Sigmoid colon (tissue), 7 donors: ENCODE data around the gene MED25. TPM values are rescaled to one million over a fixed set of nuclear protein-coding genes. Genes with fewer than 3 reads are reported as not detected.

Source experiments
- DNase-seq: peaks from one replicate; pipeline ENCODE4 v3.0.0-alpha.2; 2019
- H3K27ac ChIP-seq, 4 donors: fragments of 200-600 bp; sonication (generic); one replicate each; pipeline ENCODE4 v1.5.1; 2016 to 2019; ENCODE audit warnings: mild to moderate bottlenecking in 1 of 4
- H3K27me3 ChIP-seq, 3 donors: fragments of 200-600 bp; sonication (generic); one replicate each; pipeline ENCODE4 v1.5.1; 2019; ENCODE audit warnings: mild to moderate bottlenecking in 1 of 3
- H3K36me3 ChIP-seq, 4 donors: fragments of 200-600 bp; sonication (generic); one replicate each; pipeline ENCODE4 v1.5.1; 2016 to 2019
- H3K4me1 ChIP-seq, 4 donors: fragments of 200-600 bp; sonication (generic); one replicate each; pipeline ENCODE4 v1.5.1; 2017 to 2019
- H3K4me3 ChIP-seq, 4 donors: fragments of 200-600 bp; sonication (generic); one replicate each; pipeline ENCODE4 v1.5.1; 2017 to 2019; ENCODE audit warnings: mild to moderate bottlenecking in 2 of 4, moderate library complexity in 1 of 4
- H3K9me3 ChIP-seq, 4 donors: fragments of 200-600 bp in 3 of 4; sonication (generic) in 3 of 4; one replicate each; pipeline versions ENCODE4 v1.5.1 to v1.6.1; 2013 to 2019
- EP300 ChIP-seq, 4 donors: sonication (generic); formaldehyde crosslinking; IDR thresholded peaks; one replicate each; pipeline ENCODE4 v1.6.1; 2017; ENCODE audit warnings: antibody characterized with exemption in 4 of 4
- POLR2A ChIP-seq, 2 donors: fragments of 450-650 bp; IDR thresholded peaks; one replicate each; pipeline ENCODE4 v1.6.1; 2016; ENCODE audit warnings: antibody characterized with exemption in 2 of 2, mild to moderate bottlenecking in 2 of 2, moderate library complexity in 2 of 2
- POLR2AphosphoS5 ChIP-seq, 4 donors: sonication (generic); formaldehyde crosslinking; IDR thresholded peaks; one replicate each; pipeline ENCODE4 v1.6.1; 2017; ENCODE audit warnings: antibody characterized with exemption in 4 of 4
- WGBS, 2 donors: extraction: QIAGEN DNeasy Blood & Tissue Kit; methylation state at CpG; one replicate each; pipeline ENCODE4 v1.1.7; 2013; 5-methylcytosine and 5-hydroxymethylcytosine counted together
- intact Hi-C: fragments of 100-400 bp; cut with DNase I; formaldehyde crosslinking; loops from one replicate; pipeline ENCODE4 v1.15.1; 2023
- polyA plus RNA-seq, 3 donors: library from polyadenylated mRNA; stranded (reverse); fragments of 200-250 nt; gene quantifications; one replicate each; pipeline ENCODE4 v1.2.3, GENCODE V29; 2013
- total RNA-seq, 4 donors: library from RNA; depleted of rRNA; stranded (reverse); fragments of >200 nt; gene quantifications; one replicate each; pipeline ENCODE4 v1.1.0, GENCODE V29; 2016
- TF ChIP-seq, protein P1 (sequence below), 4 experiments: fragments of 450-650 bp in 3 of 4; fragments of 200-600 bp in 1 of 4; IDR thresholded peaks; one replicate each; pipeline ENCODE4 v1.5.1; 2016 to 2019; ENCODE audit warnings: antibody characterized with exemption in 4 of 4, mild to moderate bottlenecking in 3 of 4, moderate library complexity in 2 of 4
- donor health status: healthy with polysubstance abuse.
- donor health status: Bipolar disorder and iron deficiency.
- donor health status: healthy.

MED25 gene
- total and polyA plus RNA-seq, 7 donors: 17.8 to 45.4 (median 23.3) TPM

- Histone ChIP-seq H3K27ac (peak within 1 kb of the TSS; percentile 99 to 100 (median 100)), H3K36me3 (peaks cover 0 to 15% (median 13%) of the 10 kb centered on the region in 4 donors), H3K4me3 (peak within 1 kb of the TSS; percentile 76 to 100 (median 95)), H3K9me3 (no peaks in the 10 kb centered on the region), H3K4me1 (peaks cover 0 to 44% (median 33%) of the 10 kb centered on the region in 4 donors), H3K27me3 (no peaks in the 10 kb centered on the region)
- peak; percentile 97 for DNase-seq
- TF ChIP-seq, protein P1, sequence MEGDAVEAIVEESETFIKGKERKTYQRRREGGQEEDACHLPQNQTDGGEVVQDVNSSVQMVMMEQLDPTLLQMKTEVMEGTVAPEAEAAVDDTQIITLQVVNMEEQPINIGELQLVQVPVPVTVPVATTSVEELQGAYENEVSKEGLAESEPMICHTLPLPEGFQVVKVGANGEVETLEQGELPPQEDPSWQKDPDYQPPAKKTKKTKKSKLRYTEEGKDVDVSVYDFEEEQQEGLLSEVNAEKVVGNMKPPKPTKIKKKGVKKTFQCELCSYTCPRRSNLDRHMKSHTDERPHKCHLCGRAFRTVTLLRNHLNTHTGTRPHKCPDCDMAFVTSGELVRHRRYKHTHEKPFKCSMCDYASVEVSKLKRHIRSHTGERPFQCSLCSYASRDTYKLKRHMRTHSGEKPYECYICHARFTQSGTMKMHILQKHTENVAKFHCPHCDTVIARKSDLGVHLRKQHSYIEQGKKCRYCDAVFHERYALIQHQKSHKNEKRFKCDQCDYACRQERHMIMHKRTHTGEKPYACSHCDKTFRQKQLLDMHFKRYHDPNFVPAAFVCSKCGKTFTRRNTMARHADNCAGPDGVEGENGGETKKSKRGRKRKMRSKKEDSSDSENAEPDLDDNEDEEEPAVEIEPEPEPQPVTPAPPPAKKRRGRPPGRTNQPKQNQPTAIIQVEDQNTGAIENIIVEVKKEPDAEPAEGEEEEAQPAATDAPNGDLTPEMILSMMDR (IDR thresholded peaks at IDR 0.05): no peak
- TF ChIP-seq POLR2A (IDR thresholded peaks at IDR 0.05) (peak; percentile 53 to 76), POLR2AphosphoS5 (IDR thresholded peaks at IDR 0.05) (peak; percentile 58 to 93 (median 83))
- WGBS, 2 donors: 1% methylated on average over 98 of the region's 98 CpGs
- intact Hi-C loops: loop anchor here (2.0 kb wide), 1 partner anchor 32 kb away; the partner anchor contains the start of gene MED25
Observed at GRCh38 chr19:49850487-49851342, 32.6 kb downstream of the MED25 start, which contains the start of gene PTOV1. Gene PTOV1, plus strand, starts transcription at chr19:49851159.

DNA sequence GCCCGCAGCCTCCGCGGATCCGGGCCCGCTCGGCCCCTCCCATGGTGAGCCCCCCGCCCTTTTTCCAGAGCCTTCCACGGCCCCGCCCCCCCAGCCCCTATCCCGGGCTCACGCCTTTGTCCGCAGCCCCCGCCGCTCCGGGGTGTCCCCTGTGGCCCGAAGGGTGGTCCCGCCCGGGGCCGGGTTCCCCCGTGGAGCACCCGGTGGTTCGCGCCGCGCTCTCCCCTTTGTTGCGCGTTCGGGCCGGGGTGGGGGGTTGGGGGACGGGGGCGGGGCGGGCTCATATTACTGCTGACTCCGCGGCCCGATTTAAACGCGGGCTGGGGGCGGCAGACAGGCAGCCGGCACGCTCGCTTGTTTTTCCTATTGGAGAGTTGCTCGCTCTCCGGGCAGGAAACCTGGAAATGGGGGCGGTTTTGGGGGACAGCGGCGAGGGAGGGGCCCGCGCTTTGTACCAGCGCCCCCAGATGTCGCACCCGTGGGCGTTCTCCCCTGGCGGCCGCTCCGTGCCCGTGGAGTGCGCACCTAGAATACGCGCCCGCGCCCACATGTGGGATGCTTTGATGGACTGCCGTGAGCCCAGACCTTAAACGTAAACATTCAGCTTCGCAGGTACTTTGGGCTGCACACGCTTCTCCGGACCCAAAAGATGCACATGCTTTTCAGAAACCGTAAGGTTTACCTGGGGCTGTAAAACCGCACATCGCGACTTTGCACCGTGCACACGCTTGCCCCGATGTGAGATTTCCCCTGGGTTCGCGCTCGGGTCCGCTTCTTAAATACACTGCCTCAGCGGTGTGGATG is 33.6 kb downstream of the MED25 start:
- TF ChIP-seq, protein P1 (IDR thresholded peaks at IDR 0.05): no peak
- peak in 2 of 4 donors; percentile 7 to 26 for TF ChIP-seq POLR2AphosphoS5 (IDR thresholded peaks at IDR 0.05)
- no peak for TF ChIP-seq EP300 (IDR thresholded peaks at IDR 0.05)
- intact Hi-C loops: loop anchor here (2.0 kb wide), 1 partner anchor 33 kb away; the partner anchor contains the start of gene MED25
- no peaks in the 10 kb centered on the region for H3K27me3 ChIP-seq
- peak overlapping the region; percentile 99 to 100 (median 100) for H3K27ac ChIP-seq
- WGBS, 2 donors: 2% methylated on average over 78 of the region's 78 CpGs
- H3K36me3 ChIP-seq: peaks cover 0 to 24% (median 21%) of the 10 kb centered on the region in 4 donors
- peak overlapping the region; percentile 76 to 100 (median 95) for H3K4me3 ChIP-seq
- DNase-seq: no peak
- no peaks in the 10 kb centered on the region for H3K9me3 ChIP-seq
- H3K4me1 ChIP-seq: peaks cover 0 to 44% (median 33%) of the 10 kb centered on the region in 4 donors

GRCh38 chr19:49852631-49853126 is 34.6 kb downstream of the MED25 start:
- Histone ChIP-seq H3K27ac (peak overlapping the region in 3 of 4 donors; percentile 99 to 100 (median 100)), H3K27me3 (no peaks in the 10 kb centered on the region), H3K36me3 (peaks cover 9 to 35% (median 30%) of the 10 kb centered on the region in 4 donors), H3K4me3 (peak overlapping the region in 2 of 4 donors; percentile 94 to 96), H3K9me3 (no peaks in the 10 kb centered on the region), H3K4me1 (peaks cover 0 to 44% (median 33%) of the 10 kb centered on the region in 4 donors)
- WGBS, 2 donors: 77 to 85% methylated on average over 14 of the region's 14 CpGs
- no peak for TF ChIP-seq POLR2A (IDR thresholded peaks at IDR 0.05)
- TF ChIP-seq EP300 (IDR thresholded peaks at IDR 0.05): no peak
- TF ChIP-seq, protein P1 (IDR thresholded peaks at IDR 0.05): no peak
- TF ChIP-seq POLR2AphosphoS5 (IDR thresholded peaks at IDR 0.05): no peak
- intact Hi-C loops: no loop called here
- DNase-seq: no peak

GRCh38 chr19:49853852-49854377 is 35.8 kb downstream of the MED25 start:
- Histone ChIP-seq H3K9me3 (no peaks in the 10 kb centered on the region), H3K27ac (peak overlapping the region in 3 of 4 donors; percentile 4 to 26 (median 16)), H3K4me3 (no peak overlapping the region), H3K36me3 (peaks cover 22 to 47% (median 40%) of the 10 kb centered on the region in 4 donors), H3K4me1 (peaks cover 0 to 44% (median 33%) of the 10 kb centered on the region in 4 donors), H3K27me3 (no peaks in the 10 kb centered on the region)
- 88 to 92% methylated on average over 10 of the region's 10 CpGs for whole genome bisulfite sequencing, 2 donors
- intact Hi-C loops: no loop called here
- TF ChIP-seq, protein P1 (IDR thresholded peaks at IDR 0.05): no peak
- TF ChIP-seq EP300 (IDR thresholded peaks at IDR 0.05) (no peak), POLR2AphosphoS5 (IDR thresholded peaks at IDR 0.05) (no peak)
- no peak for DNase-seq
